GM19452 (cell line): ENCODE data around the gene STK32B.

Experiments
- ATAC-seq: cut with Tn5 transposase; IDR thresholded peaks from one replicate; pipeline ENCODE4 v1.9.1; 2021; ENCODE audit not compliant: unreplicated experiment

The STK32B gene

DNA sequence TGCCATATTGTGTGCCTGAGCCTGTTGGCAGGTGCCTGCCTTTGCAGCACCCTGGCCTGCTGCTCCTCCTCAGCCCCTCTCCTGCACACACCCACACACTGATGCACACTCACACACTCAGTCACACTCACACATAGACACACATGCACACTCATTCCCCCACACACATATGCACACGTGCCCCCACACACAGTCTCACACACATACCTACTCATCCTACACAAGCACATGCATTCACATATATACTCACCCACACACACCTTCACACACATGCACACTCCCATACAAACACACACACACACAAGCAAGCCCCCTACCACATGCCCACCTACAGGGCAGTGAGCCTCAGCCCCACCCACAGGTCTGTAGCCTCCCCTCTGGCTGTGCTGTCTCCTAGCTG is 412.1 kb downstream of the STK32B start:
- no peak for ATAC-seq

DNA sequence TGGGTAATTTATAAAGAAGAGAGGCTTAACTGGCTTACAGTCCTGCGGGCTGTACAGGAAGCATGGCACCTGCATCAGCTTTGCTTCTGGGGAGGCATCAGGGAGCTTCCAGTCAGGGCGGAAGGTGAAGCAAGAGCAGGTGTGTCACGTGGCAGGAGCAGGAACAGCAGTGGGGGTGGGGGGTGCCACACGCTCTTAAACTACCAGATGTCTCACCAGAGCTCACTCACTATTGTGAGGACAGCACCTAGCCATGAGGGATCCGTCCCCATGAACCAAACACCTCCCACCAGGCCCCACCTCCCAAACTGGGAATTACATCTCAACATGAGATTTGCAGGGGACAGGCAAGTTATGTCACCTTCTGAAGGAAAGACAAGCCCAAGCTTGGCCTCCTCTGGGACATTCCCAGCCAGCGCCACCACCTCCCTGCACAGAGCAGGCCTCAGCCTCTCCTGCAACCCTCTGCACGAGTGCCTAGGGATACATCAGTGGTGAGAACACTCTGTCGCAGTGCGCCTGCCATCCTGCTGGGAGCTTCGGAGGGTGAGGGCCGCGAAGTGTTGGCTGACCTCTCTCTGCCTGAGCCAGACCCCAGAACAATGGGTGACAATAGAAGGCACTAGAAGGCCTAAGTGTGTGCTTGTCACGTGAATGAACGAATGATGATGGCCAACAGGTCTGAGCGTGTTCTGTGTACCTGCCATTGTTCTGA is 412.8 kb downstream of the STK32B start:
- no peak for ATAC-seq

DNA sequence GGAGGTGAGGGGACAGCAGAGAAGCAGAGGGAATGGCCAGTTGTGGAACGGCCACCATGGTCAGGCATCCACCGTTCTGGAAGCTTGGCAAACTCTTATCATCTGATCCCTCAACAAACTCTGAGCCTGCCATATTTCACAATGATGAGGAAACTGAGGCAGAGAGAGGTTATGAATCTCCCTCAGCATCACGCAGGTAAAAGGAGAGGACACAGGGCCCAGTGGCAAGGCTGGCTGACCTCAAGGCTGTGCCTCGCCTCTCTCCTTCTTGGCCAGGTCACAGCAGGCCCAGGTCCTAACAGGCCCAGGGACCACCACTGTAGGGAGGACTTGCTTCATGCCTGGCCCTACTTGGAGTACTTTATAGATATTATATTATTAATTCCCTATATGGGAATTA is 414.2 kb downstream of the STK32B start:
- no peak for ATAC-seq

DNA sequence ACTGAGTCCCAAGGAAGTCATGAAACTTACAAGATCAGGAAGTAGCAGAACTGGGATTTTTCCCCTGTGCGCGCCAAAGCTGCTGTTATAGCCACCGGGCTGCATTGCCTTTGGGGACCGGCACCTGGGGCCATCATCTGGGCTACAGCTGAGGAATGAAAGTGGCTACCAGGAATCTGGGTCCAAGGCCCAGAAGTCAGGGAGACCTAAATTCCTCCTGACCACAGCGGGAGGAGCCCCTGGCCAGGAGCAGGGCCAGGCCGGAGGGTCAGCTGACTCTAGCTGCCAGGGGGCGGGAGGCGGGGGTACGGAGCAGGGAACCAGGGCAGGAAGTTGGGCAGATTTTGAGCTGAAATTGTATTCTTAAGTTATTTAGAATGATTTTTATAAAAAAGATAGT is 414.7 kb downstream of the STK32B start:
- no peak for ATAC-seq

DNA sequence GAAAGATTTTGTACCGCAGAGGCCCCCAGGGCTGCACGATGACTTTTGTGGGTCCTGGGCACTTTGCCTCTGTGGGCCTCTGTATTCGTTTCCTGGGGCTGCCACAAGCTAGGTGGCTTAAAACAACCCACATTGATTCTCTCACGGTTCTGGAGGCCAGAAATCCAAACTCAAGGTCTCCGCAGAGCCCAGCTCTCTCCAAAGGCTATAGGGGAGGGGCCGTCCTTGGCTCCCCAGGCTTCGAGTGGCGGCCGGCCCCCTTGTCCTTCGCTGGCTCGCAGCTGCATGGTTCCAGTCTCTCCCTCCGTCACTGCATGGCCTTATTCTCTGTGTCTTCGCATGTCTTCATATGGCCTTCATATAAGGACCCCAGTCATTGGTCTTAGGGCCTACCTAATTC is 415.8 kb downstream of the STK32B start:
- no peak for ATAC-seq

DNA sequence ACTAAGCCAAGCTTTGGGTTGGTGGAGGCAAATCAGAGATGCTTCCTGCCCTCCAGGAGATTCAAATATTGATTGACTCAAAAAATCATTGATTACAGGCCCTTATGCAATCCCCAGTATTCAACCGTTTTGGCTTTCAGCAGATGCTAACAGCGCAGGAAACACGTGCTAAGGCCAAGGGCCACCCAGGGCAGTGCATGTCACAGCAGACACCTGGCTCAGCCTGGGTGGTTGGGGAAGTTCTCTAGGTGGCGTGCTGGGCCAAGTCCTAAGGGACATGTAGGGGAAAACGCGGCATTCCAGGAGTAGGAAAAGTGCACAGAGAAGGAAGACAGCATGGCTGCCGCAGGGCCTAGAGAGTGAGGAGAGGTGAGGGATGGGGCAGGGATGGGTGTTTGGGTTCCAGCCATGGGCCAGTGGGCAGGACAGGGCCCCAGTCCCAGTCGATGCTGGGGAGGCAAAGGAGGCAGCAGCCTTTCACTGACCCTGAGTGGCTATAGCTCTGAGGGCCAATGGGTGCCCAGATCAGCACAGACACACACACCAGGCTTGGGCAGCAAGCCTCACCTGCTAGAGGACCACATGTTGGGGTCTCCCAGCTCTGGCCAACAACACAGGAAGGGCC is 418.0 kb downstream of the STK32B start:
- no peak for ATAC-seq

DNA sequence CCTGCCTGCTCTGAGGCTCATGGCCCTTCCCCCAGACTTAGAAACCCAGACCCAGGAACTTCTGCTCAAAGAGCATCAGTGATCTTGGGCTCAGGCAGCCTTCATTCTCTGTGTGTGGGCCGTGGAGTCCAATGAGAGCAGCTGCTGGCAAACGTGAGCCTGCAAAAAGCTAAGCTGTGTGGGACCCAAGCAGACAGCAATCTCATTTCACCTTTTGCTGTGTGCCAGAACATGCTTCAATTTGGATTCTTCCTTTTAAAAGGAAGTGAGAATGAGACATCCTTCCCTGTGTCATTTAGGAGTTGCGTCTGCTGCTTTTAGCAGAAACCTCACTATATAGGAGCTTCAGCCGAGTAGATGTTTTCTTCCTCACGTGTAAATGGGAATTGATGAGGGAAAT is 418.6 kb downstream of the STK32B start:
- no peak for ATAC-seq

DNA sequence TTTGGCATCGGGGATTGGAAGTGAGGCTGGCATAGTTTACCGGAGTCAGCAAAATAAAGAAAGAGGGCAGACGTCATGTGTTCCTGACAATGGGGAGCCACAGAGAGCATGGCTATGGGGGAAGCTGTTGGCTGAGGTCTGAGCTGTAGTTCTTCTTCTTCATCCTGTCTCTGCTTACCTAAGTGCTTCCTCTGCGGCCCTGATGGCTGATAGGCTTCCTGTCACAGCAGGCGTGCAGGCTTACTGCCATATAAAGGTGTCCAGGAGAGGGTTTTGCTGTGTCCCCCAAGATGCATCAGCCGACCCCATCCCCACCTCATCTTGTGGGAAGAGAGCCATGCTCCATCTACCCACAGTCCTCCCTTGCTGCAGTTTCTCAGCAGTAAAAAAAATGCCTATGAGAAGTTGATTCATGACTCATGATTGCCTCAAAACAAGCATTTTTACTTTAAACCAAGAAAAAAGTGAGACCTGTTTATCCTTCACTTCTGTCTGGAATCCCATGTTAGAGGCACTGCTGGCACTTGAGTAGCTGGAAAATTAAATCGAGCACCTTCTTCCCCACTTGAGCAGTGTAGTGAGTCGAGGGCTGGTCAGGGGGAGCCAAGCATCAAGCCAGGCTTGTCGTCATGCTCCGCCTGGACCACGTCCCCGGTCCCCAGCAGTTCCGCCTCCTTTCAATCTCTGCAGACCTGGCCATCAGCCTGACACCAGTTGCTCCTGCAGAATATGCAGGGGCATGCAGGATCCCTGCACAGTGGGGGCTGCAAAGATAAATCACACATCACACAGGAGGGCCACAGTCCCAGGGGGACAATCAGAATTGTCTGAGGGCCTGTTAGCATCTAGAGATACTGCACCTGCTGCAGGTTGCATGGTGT is 419.3 kb downstream of the STK32B start:
- ATAC-seq, result no peak

DNA sequence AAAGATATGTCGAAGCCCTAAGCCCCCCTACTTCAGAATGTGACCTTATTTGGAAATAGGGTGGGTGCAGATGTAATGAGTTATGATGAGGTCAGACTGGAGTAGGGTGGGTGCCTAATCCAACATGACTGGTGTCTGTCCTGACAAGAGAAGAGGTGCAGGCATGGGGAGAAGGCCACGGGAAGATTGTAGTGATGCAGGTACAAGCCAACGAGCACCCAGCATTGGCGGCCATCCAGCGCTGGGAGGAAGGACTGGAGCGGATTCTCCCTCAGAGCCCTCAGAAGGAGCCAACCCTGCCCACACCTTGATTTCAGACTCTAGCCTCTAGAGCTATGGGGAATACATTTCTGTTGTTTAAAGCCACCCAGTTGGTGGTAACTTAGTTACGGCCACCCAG is 419.9 kb downstream of the STK32B start:
- no peak for ATAC-seq

DNA sequence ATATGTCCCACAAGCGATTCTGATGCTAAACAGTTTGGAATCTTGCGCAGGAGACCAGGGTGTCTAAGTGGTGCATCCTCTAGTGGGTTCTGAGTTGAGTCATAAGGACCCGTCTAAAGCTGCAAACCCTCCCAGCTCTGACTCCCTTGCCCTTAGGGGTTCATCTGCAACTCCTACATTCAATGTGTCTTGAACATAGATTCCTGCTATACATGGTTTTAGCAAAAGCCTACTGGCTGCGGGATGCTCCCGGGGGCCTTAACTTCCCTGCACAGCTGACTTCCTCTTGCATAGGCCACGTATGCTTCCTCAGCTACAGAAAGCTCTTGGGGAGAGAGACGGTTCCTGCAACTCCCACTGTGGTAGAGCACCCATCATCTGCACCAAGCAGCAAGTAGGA is 420.4 kb downstream of the STK32B start:
- no peak for ATAC-seq

DNA sequence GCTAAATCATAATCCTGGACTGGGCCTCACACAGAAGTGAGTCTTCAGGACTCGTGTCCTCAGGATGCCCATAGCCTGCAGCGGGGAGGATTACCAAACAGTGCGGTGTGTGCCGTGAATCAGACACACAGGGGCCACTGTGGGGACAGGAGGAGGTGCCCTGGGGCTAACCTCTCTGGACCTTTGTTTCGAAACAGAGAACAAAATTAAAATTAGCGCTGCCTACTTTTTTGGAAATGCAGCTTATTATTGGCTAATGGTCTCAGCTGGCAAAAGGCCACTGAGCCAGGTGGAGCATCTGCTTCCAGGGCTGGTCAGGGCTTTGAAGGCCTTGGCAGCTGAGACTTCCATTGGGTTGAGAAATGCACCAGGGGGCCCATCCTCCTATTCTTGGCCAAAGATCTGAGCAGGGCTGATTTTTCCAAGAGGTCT is 420.9 kb downstream of the STK32B start:
- ATAC-seq, result no peak

DNA sequence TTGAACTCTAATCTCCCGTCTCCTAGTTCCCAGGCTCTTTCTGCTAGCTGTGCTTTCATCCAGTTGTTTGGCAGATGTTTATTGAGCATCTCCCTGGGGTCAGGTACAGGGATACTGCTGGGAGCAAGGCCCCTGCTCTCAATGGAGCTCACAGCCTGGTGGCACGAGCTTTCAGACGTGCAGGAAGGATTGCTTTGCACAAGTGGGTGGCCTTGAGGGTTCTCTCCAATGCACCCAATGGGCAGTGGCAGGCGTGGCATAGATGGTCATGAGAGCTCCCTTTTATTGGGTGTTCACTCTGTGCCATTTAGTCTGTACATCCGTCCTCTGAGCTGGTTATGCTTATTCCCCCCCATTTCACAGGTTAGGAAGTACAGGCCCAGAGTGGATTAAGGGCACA is 421.8 kb downstream of the STK32B start:
- ATAC-seq, result no peak

DNA sequence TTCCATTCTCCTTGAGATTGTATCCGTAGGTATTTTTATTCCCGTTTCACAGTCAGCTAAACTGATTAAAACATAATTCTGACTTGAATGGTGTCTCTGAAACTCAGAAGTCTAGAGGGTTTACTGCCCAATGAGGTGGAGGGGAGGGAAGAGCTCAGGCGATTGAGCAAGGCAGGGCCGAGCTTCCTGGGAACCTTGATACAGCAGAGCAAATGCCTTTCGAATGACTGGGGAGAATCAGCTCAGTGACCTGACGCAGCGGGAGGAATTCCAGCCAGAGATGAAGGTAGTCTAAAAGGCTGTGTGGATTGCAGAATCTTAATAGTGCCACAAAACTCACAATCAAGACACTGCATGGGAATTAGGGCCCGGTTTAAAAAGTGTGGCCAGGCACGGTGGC is 423.5 kb downstream of the STK32B start:
- no peak for ATAC-seq

DNA sequence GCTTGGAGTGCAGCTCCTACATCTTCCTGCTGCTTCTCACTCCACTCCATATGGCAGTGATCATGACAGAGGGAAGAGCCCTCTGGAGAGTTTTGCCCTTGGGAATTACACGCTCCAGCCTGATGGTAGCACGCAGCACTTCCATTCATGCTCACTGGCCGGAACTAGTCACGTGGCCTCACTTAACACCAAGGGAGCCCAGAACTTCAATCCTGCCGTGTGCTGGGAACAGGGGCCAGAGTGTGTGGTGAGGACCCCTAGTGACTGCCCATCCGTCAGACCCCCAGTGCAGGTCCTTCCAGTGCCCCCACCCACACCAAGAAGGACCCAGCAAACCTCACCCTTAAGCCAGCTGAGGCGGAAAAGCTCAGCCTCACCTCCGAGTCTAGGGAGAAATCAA is 426.3 kb downstream of the STK32B start:
- no peak for ATAC-seq

DNA sequence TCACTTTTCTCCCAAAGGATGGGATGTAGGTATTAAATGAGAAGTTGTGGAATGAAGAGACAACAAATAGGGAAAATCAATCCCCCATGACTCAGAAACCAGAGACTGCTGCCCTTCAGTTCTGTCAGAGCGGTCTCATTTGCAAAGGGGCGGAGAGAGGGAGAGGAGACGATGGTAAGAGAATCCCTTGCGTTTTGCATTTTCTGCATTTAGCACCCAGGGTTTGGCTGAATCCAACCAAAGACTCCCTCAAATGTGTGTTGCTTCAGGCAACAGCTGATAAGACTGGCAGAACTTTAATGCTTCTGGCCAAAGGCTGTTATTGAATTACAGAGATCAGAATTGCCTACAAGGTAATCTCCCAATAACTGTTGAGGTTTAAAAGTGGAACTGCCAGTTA is 426.9 kb downstream of the STK32B start:
- ATAC-seq, result no peak

DNA sequence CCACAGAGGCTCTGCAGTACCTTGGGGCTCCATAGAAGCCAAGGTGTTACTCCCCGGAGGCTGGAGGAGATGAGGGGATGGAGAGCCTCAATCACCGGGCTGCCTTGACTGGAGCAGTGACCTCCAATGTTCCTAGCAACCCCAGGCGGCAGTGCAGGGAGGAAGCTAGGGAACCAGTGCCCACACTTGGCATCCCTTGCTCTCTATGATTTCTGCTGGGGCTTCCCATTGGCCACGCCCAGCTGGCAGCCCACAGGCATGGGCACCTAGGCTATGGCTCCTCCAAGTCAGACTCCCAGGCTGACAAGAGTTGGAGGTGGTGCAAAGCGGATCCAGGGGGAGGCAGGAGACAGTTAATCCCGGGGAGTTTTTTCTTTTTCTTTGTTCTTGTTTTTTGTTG is 427.4 kb downstream of the STK32B start:
- ATAC-seq, result no peak

DNA sequence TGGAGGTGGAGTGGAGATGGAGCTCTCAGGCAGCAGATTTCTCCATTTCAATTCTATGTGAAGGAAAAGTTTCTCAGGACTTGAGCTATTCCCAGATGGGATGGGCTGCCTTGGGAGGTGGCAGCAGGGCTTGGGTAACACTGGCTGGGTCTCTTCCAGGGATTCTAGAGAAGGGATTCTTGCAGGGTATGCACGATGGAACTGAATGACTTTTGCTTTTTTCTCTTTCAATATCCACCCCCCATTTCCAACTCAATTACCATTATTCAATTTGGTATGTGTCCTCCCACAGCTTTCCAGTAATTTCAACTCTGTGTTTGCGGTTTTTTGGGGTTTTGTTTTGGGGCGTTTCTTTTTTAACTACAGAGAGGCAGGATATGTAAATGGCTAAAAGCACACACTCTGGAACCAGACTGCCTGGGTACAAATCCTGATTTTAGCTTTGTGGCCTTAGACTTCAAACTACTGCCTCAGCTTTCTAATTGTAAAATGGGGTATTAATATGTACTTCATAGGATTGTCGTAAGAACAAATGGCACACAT is 428.3 kb downstream of the STK32B start:
- ATAC-seq, result no peak

DNA sequence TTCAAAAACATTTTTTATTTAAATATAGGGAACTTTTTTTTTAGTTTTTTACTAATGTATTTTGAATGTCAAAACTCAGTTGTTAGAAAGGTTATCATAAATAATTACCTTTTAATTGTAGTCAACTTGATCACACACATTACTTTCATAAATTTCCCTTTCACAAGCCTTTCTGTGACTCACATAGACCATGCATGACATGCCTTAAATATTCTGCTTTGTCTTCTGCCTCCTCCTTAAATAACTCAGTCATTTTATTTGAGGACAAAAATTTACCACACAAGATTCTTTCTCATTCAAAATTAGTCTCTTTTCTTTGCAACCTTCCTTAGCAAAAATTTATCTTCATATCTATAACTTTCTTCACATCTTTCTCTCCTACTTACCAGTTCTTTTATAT is 437.1 kb downstream of the STK32B start:
- no peak for ATAC-seq

DNA sequence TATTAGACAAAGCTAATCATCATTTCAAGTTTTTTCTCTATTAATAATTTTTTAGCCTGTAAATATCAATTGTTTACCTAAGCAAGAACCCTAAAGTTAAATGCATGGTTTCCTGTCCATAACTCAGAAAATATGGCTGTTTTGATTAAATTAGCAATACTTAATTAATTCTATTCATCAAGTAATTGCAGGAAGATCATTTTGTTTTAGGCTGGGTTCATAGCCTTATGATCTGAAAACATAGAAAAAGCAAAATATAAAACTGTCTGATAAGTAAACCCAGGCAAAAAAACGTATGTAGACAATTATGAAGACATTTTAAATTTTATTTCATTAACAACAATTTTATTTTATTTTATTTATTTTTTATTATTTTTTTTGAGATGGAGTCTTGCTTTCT is 438.0 kb downstream of the STK32B start:
- ATAC-seq, result no peak

DNA sequence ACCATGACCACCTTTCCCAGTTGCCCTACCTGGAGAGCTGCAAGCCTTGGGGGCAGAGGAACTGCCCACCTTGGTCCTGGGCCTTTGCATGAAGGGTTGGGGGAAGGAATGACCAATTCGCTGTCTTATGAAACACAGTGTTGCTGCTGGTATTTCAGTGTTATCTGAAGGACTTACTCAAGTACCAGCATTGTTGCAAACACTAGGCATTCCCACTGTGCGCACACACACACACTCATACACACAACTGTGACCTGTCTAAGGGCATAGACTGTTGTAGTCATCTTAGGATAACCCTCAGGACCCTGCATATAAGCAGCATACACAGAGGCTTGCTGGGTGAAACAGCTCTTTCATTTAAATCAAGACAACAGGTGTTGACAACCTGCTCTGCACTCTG is 446.2 kb downstream of the STK32B start:
- ATAC-seq, result no peak

DNA sequence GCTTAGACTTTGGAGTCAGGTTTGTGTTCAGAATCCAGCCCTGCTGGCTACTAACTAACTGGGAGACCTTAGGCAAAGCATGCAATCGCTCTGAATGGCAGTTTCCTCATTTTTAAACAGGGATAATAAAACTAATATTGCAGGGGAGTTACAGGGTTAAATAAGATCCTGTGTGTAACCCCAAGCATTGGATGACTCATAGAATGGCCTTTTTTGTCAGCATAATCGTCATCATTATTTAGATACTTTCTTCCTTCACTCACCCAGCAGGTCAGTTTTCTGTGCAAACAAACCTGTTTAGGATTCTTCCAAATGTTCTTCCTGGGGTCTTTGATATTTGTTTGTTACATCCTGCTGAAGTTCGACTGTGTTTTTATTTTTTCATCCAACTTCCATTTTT is 448.9 kb downstream of the STK32B start:
- ATAC-seq, result no peak
